PC-9 (cell line): Measurements from ENCODE around the gene RPL28. TPM values are rescaled to one million over a fixed set of nuclear protein-coding genes. Genes with fewer than 3 reads are reported as not detected.

Experiments used
- BruUV-seq: library from RNA; stranded (reverse); fragments of 400-500 nt; replicated peaks from 2 replicates; lab custom pipeline; 2021; lab: Mats Ljungman, UMichigan
- CTCF ChIA-PET: fragments of 300-600 bp; sonication (Branson Sonifier 250); formaldehyde crosslinking; loops from one replicate; lab custom pipeline; 2022; ENCODE audit warnings: antibody characterized with exemption; lab: Charles Lee
- POLR2A ChIA-PET: fragments of 300-600 bp; sonication (Branson Sonifier 250); formaldehyde crosslinking; loops from one replicate; lab custom pipeline; 2022; ENCODE audit warnings: antibody characterized with exemption; ENCODE audit not compliant: unreplicated experiment; lab: Charles Lee
- DNase-seq, 2 experiments: peaks; one replicate each; pipeline versions ENCODE4 v3.0.0 to v3.0.0-alpha.2; 2015 to 2022; ENCODE audit warnings: mixed read lengths in 1 of 2
- H2AFZ ChIP-seq: fragments of 200-600 bp; sonication (generic); 2 replicates; pipeline ENCODE4 v1.8.1; 2017; ENCODE audit warnings: antibody characterized with exemption
- H3F3A ChIP-seq: fragments of 200-600 bp; sonication (generic); 2 replicates; pipeline ENCODE4 v1.8.1; 2017; ENCODE audit warnings: antibody characterized with exemption, mild to moderate bottlenecking, low read depth; ENCODE audit not compliant: insufficient read depth
- H3K27ac ChIP-seq: fragments of 200-600 bp; sonication (generic); 2 replicates; pipeline ENCODE4 v1.6.1; 2016; ENCODE audit warnings: mixed run types
- H3K27me3 ChIP-seq: fragments of 200-600 bp; sonication (generic); 2 replicates; pipeline ENCODE4 v1.6.1; 2016; ENCODE audit warnings: low read depth, mixed run types; ENCODE audit not compliant: insufficient read depth
- H3K36me3 ChIP-seq: fragments of 200-600 bp; sonication (generic); 2 replicates; pipeline ENCODE4 v1.6.1; 2016; ENCODE audit warnings: low read depth, mixed run types
- H3K4me1 ChIP-seq: fragments of 200-600 bp; sonication (generic); replicated peaks from 2 replicates; pipeline ENCODE4 v1.6.1; 2016; ENCODE audit warnings: mixed run types; ENCODE audit not compliant: insufficient read depth
- H3K4me2 ChIP-seq: fragments of 200-600 bp; sonication (generic); 2 replicates; pipeline ENCODE4 v1.6.1; 2017; ENCODE audit warnings: mixed run types
- H3K4me3 ChIP-seq: fragments of 200-600 bp; sonication (generic); 2 replicates; pipeline ENCODE4 v1.6.1; 2016; ENCODE audit warnings: mixed run types
- H3K79me2 ChIP-seq: fragments of 200-600 bp; sonication (generic); 2 replicates; pipeline ENCODE4 v1.6.1; 2017; ENCODE audit warnings: low read depth, mixed run types
- H3K9me2 ChIP-seq: fragments of 200-600 bp; sonication (generic); 2 replicates; pipeline ENCODE4 v1.8.1; 2017; ENCODE audit warnings: mild to moderate bottlenecking; ENCODE audit not compliant: insufficient read depth
- H3K9me3 ChIP-seq: fragments of 200-600 bp; sonication (generic); 2 replicates; pipeline ENCODE4 v1.8.1; 2016; ENCODE audit warnings: low read depth; ENCODE audit not compliant: insufficient read depth
- H4K20me1 ChIP-seq: fragments of 200-600 bp; sonication (generic); 2 replicates; pipeline ENCODE4 v1.8.1; 2017; ENCODE audit not compliant: insufficient read depth
- EZH2 ChIP-seq: fragments of 200-600 bp; sonication (generic); IDR thresholded peaks from 2 replicates; pipeline ENCODE4 v1.8.0; 2017; ENCODE audit warnings: antibody characterized with exemption, low read depth
- intact Hi-C: fragments of 100-400 bp; cut with micrococcal nuclease; formaldehyde crosslinking; loops from one replicate; pipeline ENCODE4 v1.10.0; 2022; ENCODE audit not compliant: unreplicated experiment
- total RNA-seq: library from RNA; stranded (reverse); gene quantifications from 2 replicates; pipeline ENCODE4 v1.2.3, GENCODE V29; 2021
- TF ChIP-seq, protein P1 (sequence below): fragments of 200-600 bp; sonication (generic); conservative IDR thresholded peaks from 2 replicates; pipeline ENCODE4 v1.6.1; 2017; ENCODE audit warnings: mixed run types, antibody characterized with exemption, mild to moderate bottlenecking, moderate library complexity

Gene RPL28
- total RNA-seq, 1 experiment from 2014 or later, result 2,433 TPM

DNA sequence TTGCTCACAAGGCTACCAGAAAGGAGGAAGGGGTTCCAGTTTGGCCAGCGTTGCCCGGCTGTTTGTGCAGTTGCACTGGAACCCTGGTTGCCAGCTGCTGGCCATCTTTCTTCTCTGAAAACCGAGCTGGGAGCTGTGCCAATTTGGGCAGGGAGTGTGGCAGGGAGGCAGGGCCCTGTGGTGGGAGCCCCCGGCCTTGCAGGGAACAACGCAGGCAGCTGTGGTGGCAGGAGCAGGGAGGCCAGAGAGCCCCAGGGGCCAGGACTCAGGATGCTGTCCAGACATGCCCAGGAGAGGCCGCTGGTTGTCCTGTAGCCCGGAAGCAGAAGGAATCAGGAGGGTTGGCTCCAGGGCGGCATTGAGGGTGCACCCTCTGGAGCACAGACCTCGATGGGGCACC is 41.3 kb upstream of the RPL28 start:
- peak in 1 of 2 experiments; percentile 12 for DNase-seq

DNA sequence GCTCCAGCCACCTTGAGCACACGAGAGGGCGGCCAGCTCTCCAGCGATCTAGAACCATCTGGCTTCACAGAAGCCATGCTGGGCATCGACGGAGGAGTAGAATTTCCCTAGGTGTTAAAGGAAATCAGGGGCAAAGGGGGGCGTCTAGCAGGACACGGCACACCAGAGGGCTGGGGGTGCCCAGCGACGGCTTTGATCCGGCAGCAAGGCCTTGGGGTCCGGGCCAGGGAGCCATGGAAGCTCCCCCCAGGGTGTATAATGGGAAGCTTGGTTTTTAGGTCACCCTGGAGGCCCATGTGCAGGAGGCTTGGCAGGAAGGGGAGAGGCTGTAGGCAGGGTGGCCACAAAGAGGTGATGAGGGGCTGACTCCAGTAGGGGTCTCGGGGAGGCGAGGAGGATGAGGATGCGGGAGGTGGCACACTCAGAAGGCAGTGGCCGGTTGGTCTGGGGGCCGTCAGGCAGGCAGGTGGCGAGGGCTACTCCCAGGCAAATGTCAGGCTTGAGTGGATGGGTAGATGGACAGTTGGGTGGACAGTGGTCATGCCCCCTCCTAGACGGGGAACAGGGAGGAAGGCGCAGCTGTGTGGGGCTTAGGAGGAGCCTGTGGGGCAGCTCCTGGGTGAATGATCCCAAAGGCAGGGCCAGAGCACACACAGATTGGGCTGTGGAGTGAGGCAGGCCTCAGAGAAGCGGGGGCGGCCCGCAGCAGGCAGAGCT is 40.5 kb upstream of the RPL28 start:
- H3K9me3 ChIP-seq, result no peaks in the 10 kb centered on the region
- peaks cover 23% of the 10 kb centered on the region for H3K4me1 ChIP-seq
- intact Hi-C loops, result no loop called here
- BruUV-seq, result no TSS peak
- H4K20me1 ChIP-seq, result peaks cover 19% of the 10 kb centered on the region
- no peak overlapping the region for H3K27ac ChIP-seq
- no peaks in the 10 kb centered on the region for H3K9me2 ChIP-seq
- peak in 1 of 2 experiments; percentile 33 for DNase-seq
- H2AFZ ChIP-seq, result no peak overlapping the region
- ChIA-PET POLR2A (interaction anchor here (0.6 kb wide), 5 partner anchors 12 to 1209 kb away, joined by 3 to 7 read pairs (median 5); no protein-coding TSS in a partner anchor), CTCF (interaction anchor here (0.6 kb wide), 1 partner anchor 9 kb away, joined by 4 read pairs; the partner anchor contains the start of gene COX6B2)
- peaks cover 18% of the 10 kb centered on the region for H3K79me2 ChIP-seq
- H3K4me3 ChIP-seq, result no peak overlapping the region
- no peak for TF ChIP-seq EZH2
- TF ChIP-seq, protein P1, sequence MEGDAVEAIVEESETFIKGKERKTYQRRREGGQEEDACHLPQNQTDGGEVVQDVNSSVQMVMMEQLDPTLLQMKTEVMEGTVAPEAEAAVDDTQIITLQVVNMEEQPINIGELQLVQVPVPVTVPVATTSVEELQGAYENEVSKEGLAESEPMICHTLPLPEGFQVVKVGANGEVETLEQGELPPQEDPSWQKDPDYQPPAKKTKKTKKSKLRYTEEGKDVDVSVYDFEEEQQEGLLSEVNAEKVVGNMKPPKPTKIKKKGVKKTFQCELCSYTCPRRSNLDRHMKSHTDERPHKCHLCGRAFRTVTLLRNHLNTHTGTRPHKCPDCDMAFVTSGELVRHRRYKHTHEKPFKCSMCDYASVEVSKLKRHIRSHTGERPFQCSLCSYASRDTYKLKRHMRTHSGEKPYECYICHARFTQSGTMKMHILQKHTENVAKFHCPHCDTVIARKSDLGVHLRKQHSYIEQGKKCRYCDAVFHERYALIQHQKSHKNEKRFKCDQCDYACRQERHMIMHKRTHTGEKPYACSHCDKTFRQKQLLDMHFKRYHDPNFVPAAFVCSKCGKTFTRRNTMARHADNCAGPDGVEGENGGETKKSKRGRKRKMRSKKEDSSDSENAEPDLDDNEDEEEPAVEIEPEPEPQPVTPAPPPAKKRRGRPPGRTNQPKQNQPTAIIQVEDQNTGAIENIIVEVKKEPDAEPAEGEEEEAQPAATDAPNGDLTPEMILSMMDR, result no peak
- H3K36me3 ChIP-seq, result 0 out of 2 replicates have a peak, but pooled peaks cover 5% of the 10 kb centered on the region
- no peaks in the 10 kb centered on the region for H3K27me3 ChIP-seq
- H3K4me2 ChIP-seq, result no peak overlapping the region
- peaks cover 4% of the 10 kb centered on the region; the same call in 1 of the 2 replicates for H3F3A ChIP-seq

More for the DNA sequence above, 41.3 kb upstream of the RPL28 start:
- intact Hi-C loops, result no loop called here
- no TSS peak for BruUV-seq
- Histone ChIP-seq H4K20me1 (peaks cover 19% of the 10 kb centered on the region), H3K79me2 (peaks cover 22% of the 10 kb centered on the region), H3K4me2 (no peak overlapping the region), H2AFZ (no peak overlapping the region), H3K9me2 (no peaks in the 10 kb centered on the region), H3F3A (peaks cover 4% of the 10 kb centered on the region; the same call in 1 of the 2 replicates), H3K4me1 (peaks cover 16% of the 10 kb centered on the region), H3K36me3 (0 out of 2 replicates have a peak, but pooled peaks cover 5% of the 10 kb centered on the region), H3K27me3 (no peaks in the 10 kb centered on the region), H3K4me3 (no peak overlapping the region), H3K27ac (no peak overlapping the region), H3K9me3 (no peaks in the 10 kb centered on the region)
- ChIA-PET POLR2A (interaction anchor here (0.5 to 0.6 kb wide), 2 partner anchors 43 to 280 kb away, joined by 3 to 4 read pairs; partner anchors contain the start of gene ZNF784), CTCF (no interaction called here)
- TF ChIP-seq, protein P1, result no peak
- no peak for TF ChIP-seq EZH2

GRCh38 chr19:55345818-55346724 is 39.7 kb upstream of the RPL28 start:
- no TSS peak for BruUV-seq
- Histone ChIP-seq H3K27ac (no peak overlapping the region), H3F3A (peaks cover 6% of the 10 kb centered on the region; the same call in 1 of the 2 replicates), H3K4me1 (peaks cover 31% of the 10 kb centered on the region), H3K27me3 (no peaks in the 10 kb centered on the region), H3K79me2 (peaks cover 11% of the 10 kb centered on the region), H2AFZ (no peak overlapping the region), H3K4me3 (no peak overlapping the region), H3K9me3 (no peaks in the 10 kb centered on the region), H3K4me2 (no peak overlapping the region), H3K9me2 (no peaks in the 10 kb centered on the region), H3K36me3 (0 out of 2 replicates have a peak, but pooled peaks cover 5% of the 10 kb centered on the region), H4K20me1 (peaks cover 19% of the 10 kb centered on the region)
- CTCF ChIA-PET, result interaction anchor here (0.6 kb wide), 2 partner anchors 8 to 53 kb away, joined by 4 read pairs; partner anchors contain the start of gene COX6B2
- peak in 1 of 2 experiments; percentile 85 for DNase-seq
- TF ChIP-seq EZH2, result no peak
- TF ChIP-seq, protein P1, result no peak
- intact Hi-C loops, result no loop called here
- POLR2A ChIA-PET, result interaction anchor here (0.6 kb wide), 4 partner anchors 12 to 158 kb away, joined by 3 to 7 read pairs (median 4); no protein-coding TSS in a partner anchor
